ENCODE measurements around the gene GOLGA2.

- no peak for TF ChIP-seq CTCF (IDR thresholded peaks at IDR 0.05; ENCODE audit: insufficient read depth, low read length)
- no peak for TF ChIP-seq REST (IDR thresholded peaks at IDR 0.05; ENCODE audit: insufficient replicate concordance, low read depth)
- TF ChIP-seq POLR2AphosphoS5 (IDR thresholded peaks at IDR 0.05; ENCODE audit: low read depth), result no peak
- no peak for TF ChIP-seq SPI1 (IDR thresholded peaks at IDR 0.05; ENCODE audit: borderline replicate concordance, low read depth)
Observed at GRCh38 chr9:128243215-128244018, 32.4 kb downstream of the GOLGA2 start.

All from HL-60 (cell line).